ENCODE data around the gene ALDH7A1.
A peak's percentile ranks its signal among the peaks of the same experiment; 100 is the strongest.
"Not testable (repeated sequence)": the region's sequence is repeated elsewhere in the genome, so short reads cannot be mapped to it uniquely, and the experiment has no call there.

ALDH7A1 gene

GRCh38 chr5:126594748-126595485 is at the start of gene ALDH7A1:
Gene ALDH7A1, minus strand, starts transcription at chr5:126595219. Its CDS starts 21 bp downstream, at chr5:126595198.
- peak; percentile 95 for DNase-seq

GRCh38 chr5:126641387-126641786 is 46.4 kb upstream of the ALDH7A1 start:
- DNase-seq, result no peak

GRCh38 chr5:126640866-126641265 is 45.8 kb upstream of the ALDH7A1 start:
- no peak for DNase-seq

GRCh38 chr5:126636956-126637355 is 41.9 kb upstream of the ALDH7A1 start:
- no peak for DNase-seq

GRCh38 chr5:126635585-126635984 is 40.6 kb upstream of the ALDH7A1 start:
- no peak for DNase-seq

GRCh38 chr5:126633552-126633951 is 38.5 kb upstream of the ALDH7A1 start:
- DNase-seq, result no peak

- DNase-seq, result no peak
Observed at GRCh38 chr5:126631920-126632319, 36.9 kb upstream of the ALDH7A1 start.

- DNase-seq, result no peak
Observed at GRCh38 chr5:126628102-126628501, 33.1 kb upstream of the ALDH7A1 start.

GRCh38 chr5:126624534-126624933 is 29.5 kb upstream of the ALDH7A1 start:
- DNase-seq, result no peak

GRCh38 chr5:126619781-126620180 is 24.8 kb upstream of the ALDH7A1 start:
- DNase-seq, result no peak

GRCh38 chr5:126617603-126618002 is 22.6 kb upstream of the ALDH7A1 start:
- not testable (repeated sequence) for DNase-seq

GRCh38 chr5:126615286-126615685 is 20.3 kb upstream of the ALDH7A1 start:
- no peak for DNase-seq

GRCh38 chr5:126613941-126614592 is 19.0 kb upstream of the ALDH7A1 start:
- no peak for DNase-seq

GRCh38 chr5:126610616-126611015 is 15.6 kb upstream of the ALDH7A1 start:
- no peak for DNase-seq

GRCh38 chr5:126610160-126610559 is 15.1 kb upstream of the ALDH7A1 start:
- no peak for DNase-seq

GRCh38 chr5:126605525-126605924 is 10.5 kb upstream of the ALDH7A1 start:
- no peak for DNase-seq

GRCh38 chr5:126603402-126603991 is 8.5 kb upstream of the ALDH7A1 start:
- no peak for DNase-seq

- DNase-seq, result peak; percentile 73
Observed at GRCh38 chr5:126600631-126601511, 5.9 kb upstream of the ALDH7A1 start, which contains the start of gene PHAX. Gene PHAX, plus strand, starts transcription at chr5:126600947. Its CDS starts 16 bp downstream, at chr5:126600963.

- DNase-seq, result not testable (repeated sequence)
Observed at GRCh38 chr5:126599971-126600630, 5.1 kb upstream of the ALDH7A1 start.

GRCh38 chr5:126599499-126599898 is 4.5 kb upstream of the ALDH7A1 start:
- DNase-seq, result no peak

GRCh38 chr5:126597156-126597555 is 2.1 kb upstream of the ALDH7A1 start:
- DNase-seq, result no peak

GRCh38 chr5:126595486-126596083 is 566 bp upstream of the ALDH7A1 start:
- no peak for DNase-seq

All from COR-L47 (cell line).